AG08395 (cell line): ENCODE data around the gene CHN2.
"Not testable (repeated sequence)": the region's sequence is repeated elsewhere in the genome, so short reads cannot be mapped to it uniquely, and the experiment has no call there.

ENCODE experiments used
- DNase-seq: peaks from one replicate; pipeline ENCODE4 v3.0.0; 2012; ENCODE audit warnings: mixed read lengths, low spot score

The CHN2 gene

GRCh38 chr7:29189743-29190201 is 4.8 kb upstream of the CHN2 start:
- peak; percentile 54 for DNase-seq

DNA sequence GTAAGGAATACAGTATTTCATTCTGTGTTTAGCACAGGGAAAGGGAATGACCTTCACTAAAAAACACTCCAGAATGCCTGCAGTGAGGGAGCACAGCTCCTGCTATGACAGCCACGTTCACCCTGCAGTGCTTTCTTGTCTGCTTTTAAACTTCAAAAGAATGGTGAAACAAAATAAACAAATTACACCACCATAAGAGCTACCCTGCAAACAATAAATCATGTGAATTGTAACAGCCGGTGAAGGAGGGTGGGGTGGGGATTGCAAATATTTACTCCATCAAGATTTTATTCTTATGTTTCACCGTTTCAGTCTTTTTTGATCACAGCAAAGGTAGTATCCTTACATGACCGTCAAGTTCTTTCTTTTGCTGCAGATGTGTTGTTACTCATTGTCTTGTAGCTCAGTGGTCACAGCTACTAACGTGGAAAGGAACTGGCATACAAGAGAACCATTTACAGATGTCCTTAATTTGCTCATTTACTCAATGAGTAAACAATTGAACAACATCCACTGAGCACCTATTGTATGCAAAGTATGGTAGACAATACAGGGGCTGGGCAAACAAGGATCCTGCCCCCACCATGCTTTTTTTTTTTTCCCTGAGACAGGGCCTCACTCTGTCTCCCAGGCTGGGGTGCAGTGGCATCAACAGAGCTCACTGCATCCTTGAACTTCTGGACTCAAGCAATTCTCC is 4.1 kb upstream of the CHN2 start:
- DNase-seq: no peak

DNA sequence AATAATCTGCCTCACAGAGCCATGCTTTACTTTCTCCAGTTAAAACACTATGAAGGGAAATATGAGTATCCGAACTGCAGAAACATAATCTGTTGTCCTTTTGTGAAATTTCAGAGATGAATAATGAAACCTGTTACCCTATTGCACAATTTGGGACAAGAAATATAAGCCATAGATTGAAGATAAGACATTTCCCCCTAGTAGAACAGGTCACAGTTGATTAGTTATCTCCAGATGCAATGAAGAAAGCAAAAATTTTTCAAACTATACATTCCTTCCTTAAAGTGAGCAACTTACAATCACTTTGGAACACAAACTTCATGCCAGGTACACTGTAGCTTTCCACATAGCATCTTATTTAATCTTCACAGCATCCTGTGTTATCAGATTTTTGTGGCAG is 2.3 kb upstream of the CHN2 start:
- DNase-seq: no peak

GRCh38 chr7:29192811-29193210 is 1.8 kb upstream of the CHN2 start:
- DNase-seq: no peak

DNA sequence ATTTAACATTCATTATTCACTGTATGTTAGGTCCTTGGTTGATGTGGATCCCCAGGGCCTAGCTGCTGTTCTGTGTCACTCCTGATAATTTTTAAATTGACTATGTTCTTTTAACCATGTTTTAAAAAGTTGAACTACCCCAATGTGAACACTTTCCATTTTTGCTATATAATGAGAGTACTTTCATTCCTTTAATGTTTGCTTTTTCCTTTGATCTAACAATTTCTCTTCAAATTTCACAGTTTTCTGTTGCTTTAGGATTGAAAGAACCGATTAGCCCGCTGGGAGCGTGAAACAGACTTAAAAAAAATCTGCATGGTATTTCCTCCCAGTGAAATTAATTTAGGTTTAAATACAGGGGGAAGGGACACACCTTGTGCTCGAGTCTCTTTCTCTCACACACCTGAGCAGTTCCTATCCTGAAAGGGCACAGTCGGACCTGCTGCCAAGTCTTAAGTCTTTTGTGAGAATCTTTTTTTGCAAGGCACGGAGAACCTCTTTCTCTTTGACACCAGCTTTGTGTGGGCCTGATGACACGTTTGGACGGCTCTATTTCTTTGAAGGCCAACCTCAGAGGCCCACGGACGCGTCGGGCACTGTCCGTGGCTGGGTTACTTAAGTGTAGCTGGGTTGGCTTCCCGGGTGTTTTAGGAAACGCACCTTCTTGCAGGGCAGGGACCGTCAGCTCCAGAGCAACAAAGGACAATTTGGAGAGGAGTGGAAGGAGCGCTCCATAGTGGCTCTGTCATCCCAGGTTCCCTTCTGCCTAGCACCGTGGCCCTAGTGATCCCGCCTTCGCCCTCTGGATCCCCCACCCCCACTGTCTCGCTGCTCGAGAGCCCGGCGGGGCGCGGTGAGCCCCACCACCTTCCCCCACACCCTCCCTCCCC is 1.0 kb upstream of the CHN2 start:
- DNase-seq: no peak

DNA sequence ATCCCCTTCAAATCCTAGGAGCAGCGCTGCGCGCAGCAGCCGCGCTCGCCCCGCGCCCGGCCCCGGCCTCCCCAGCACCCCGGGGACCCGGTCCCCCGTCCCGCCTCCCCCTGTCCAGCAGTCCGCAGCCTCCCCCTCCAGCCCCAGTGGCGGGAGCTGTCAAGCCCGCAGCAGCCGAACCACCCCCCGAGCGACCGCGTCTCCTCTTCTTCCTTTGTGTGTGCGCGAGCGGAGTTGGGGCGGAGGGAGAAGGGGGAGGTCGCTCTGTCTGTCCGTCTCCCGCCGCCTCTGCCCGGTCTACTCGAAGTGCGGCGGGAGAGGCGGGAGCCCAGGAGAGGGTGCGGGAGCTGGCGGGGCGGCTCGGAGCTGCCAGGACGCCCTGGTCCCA is 375 bp upstream of the CHN2 start:
- no peak for DNase-seq

GRCh38 chr7:29196191-29196590 is 1.6 kb downstream of the CHN2 start:
- no peak for DNase-seq

DNA sequence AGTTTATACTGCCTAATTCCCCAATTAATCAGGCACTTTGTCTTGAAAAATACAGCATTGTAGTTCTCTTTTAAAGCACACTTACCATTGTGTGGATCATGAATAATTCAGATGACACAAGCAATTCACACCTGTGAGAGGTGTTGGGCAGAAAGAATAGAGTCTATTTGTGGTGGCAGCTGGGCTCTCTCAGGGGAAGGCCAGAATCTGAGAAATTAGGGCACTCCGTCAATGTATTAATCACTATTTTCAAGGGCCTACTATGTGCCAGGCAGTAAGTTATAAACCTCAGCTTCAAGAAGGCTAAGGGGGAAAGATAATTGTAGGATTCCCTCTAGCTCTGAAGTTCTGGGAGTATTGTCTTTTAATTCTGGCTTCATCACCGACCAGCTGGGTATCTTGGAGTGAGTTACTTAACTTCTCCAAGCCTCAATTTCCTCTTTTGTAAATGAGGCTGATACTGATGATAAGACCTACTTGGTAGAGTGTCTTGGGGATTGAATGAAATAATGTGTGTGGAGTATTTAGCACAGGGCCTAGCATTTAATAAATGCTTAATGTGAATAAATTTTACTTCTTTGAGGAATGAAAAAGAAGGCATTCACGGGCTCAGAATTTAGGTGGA is 2.5 kb downstream of the CHN2 start:
- DNase-seq: no peak

GRCh38 chr7:29197916-29198315 is 3.3 kb downstream of the CHN2 start:
- DNase-seq: no peak

DNA sequence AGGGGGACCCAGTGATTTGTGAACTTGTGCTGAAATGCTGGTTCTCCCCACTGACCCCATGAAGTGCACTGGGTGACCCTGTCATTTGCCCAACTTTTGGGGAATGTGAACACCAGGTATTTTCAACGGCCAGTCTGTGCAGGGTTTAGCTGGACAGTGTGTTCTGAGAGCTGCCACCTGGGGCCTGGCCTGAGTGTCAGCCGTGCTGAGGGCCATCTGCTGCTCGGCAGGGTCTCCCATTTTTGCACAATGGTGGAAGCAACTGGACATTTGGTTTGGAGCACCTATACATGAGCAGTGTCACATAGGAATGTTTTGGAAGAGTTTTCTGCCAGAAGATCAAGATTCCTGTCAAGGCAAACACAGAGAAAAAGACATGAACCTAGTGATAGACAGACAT is 5.2 kb downstream of the CHN2 start:
- DNase-seq: no peak

DNA sequence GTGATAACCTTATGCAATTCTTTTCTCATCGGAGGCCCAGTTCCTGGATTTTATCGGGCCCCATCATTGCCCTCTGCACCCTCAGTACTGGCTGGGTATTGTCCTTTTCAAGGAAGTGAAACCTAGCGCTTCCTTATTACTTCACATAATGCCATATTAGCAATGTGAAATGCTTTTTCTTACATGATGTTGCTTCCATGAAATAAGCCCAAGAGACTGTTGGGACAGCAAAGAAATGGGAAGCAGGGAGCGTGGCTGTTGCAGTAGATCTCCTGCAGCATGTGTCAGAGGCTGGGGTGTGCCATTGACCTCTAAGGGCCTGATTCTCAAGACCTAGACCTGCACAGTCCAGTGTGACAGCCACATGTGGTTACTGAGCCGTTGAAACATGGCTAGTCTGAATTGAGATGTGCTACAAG is 8.1 kb downstream of the CHN2 start:
- DNase-seq: no peak

DNA sequence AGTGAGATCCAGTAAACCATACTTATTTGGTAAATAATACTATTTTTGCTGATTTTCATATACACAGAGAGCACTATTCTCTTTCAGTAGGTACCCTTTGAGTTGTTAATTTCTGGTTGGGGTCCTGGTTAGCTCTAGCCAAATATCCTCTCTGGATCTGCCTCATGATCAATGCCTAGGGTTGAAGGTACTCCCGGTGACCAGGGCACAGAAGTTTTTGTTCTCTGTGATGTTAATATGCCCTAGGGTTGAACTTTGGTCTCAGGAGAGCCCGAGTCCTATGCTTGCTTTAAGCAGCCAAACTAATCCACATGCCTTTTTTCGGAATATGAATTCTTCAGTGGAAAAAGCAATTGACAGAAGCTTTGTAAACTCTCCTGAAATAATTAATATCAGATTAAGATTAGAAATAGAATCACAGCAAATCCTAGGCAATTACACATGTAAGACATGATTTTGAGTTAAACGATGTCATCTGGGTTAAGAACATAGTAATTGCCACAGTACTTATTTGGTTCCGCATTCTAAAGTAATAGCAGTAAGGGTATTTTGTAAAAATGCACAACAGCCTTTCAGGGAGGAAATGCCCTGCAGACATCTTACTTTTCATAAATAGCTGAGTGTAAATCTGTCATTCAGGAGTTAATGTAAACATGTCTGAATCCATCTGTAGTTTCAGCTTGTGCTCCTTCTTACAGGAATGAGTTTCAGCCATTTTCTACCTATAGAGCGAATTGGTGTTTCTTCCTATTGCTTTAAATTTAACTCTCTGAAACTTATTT is 10.1 kb downstream of the CHN2 start:
- no peak for DNase-seq

DNA sequence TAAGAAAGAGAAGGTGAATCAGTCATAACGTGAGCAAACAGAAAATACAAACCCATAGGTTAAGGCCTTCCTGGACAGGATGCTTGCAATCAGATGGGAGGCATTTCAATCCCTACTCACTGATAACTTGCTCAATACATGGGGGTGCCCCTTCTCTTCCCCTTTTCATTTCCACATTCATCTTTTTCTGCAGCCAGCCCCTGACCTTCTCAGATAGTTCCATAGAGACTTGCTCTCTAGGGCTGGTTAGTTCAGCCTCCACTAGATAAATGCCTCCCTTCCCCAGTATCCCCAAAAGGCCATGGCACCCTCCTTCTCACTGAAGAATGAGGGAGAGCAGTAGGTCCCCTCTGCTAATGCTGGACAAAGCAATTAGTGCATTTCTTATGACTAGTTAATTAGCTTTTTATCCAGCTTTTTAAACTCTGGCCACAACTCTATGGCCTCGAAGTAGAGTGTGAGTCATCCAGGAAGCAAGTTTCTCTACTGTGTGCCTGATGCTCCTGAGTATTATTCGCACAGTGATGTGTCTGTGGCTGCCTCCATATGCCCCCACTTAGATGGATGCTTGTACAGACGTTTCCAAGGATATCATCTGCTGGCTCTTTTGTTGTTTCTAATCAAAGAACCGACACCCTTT is 12.7 kb downstream of the CHN2 start:
- DNase-seq: no peak

DNA sequence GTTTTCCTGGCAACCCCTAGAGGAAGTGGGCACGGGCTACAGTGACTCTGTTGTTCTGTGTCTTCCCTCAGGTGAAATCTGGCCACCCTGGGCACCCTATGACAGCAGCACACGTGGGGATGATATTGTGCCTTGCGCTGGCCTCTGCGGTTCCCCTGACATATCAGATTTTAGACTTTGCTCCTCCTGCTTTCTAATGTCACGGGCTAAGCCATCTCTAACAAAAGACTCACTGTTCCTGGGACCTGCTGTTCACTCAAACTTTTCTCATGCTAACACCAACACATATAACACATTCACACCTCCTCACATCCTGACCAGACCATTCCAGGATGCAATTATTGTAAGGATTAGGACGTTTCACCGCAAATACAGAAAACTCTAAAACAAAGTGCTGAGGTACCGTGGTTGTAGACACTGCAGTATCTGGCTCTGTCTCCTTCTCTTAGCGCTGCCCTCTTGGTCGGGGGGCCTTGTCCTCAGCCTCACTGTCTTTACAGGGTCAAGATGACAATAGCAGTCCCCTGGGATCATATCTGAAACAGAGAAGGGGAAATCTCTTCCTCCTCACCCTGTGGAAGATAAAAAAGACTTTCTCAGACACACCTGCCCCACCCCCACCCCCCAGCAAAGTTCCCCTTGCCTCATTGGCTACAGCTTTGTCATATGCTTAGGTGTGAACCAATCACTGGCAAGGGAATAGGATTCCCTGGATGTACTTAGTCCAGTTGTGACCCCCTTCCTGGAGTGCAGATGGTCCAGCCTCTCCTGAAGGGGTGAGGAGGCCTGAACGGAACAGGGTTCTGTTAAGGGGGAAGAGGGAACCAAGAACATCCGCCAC is 14.1 kb downstream of the CHN2 start:
- no peak for DNase-seq

DNA sequence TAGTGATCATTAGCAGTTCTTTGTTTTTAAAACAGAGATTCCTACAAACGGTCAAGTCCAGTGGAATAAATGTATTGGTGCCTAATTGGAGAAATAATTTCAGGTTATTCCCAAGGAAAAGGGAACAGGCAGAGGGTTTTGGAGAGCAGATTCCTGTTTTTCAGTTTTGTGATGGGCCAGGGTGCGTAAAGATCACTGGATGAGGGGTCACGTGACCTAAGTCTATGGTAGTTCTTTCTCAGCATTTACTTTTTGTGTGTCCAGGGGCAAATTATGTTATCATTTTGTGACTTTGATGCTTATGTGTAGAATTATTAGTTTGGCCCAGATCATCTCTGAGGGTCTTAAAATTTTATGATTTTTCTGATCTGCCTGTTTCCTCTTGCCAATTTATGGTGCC is 15.2 kb downstream of the CHN2 start:
- DNase-seq: no peak

DNA sequence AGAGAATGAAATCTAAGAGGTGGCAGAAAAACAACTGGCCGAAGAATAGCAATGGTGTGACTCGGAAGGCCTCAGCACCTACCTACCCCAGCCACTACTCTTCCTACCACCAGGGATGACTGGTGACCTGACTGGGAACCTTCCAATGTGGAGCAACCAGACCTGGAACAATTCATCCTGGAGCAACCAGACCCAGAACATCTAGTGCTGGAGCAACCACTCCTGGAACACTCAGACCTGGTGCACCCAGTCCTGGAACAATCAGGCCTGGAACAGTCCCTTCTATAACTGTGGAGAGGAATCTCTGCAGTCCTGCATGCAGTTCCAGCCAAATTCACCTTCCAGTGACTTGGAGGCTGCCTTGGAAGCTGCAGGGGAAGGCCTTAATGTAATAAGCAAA is 18.2 kb downstream of the CHN2 start:
- not testable (repeated sequence) for DNase-seq

- no peak for DNase-seq
Measured at GRCh38 chr7:29214056-29214455, 19.5 kb downstream of the CHN2 start.

GRCh38 chr7:29214816-29215215 is 20.2 kb downstream of the CHN2 start:
- no peak for DNase-seq

DNA sequence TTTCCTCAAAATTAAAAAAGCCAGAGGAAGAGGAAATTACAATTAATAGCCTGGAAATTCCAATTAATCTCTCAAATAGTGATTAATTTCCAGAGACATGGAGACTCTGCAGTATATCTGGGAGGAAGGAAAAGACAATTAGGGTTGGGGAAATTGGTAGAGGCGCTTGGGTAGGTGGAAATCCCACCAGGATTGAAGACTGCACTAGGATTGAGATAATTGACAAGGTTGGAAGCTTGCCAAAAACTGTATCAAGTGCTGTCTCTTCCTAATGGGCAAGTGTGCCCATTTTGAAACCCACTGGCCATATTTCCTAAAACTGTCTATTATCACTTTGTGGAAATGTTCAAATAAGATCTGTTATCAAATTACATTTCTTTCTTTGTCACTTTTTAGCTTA is 21.6 kb downstream of the CHN2 start:
- DNase-seq: no peak

GRCh38 chr7:29217113-29217512 is 22.5 kb downstream of the CHN2 start:
- DNase-seq: no peak

DNA sequence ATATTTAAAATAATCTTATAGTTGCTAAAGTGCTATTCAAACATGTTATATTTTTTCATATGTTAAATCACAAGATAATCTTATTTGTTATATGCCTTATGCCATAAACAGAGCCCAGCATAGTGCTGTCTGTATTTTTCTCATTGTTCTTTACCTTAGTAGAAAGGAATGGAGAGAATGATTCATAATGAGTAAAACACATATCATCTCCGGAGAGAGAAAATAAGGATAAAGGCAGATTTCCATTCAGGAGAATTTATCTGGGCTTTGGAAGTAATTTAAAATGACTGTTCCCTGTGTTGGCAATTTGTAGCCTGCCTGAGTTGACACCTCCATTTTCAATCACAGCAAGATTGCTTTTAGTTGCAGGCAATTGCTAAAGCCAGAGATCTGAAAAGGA is 30.2 kb downstream of the CHN2 start:
- DNase-seq: no peak
